NCI-H748 treated with DMSO at 0.1 percent for 48 hours (cell line): ENCODE measurements around the gene GLRA1.

ENCODE experiments used
- DNase-seq: peaks from one replicate; lab custom pipeline; 2025; lab: John Stamatoyannopoulos, UW

Gene GLRA1

DNA sequence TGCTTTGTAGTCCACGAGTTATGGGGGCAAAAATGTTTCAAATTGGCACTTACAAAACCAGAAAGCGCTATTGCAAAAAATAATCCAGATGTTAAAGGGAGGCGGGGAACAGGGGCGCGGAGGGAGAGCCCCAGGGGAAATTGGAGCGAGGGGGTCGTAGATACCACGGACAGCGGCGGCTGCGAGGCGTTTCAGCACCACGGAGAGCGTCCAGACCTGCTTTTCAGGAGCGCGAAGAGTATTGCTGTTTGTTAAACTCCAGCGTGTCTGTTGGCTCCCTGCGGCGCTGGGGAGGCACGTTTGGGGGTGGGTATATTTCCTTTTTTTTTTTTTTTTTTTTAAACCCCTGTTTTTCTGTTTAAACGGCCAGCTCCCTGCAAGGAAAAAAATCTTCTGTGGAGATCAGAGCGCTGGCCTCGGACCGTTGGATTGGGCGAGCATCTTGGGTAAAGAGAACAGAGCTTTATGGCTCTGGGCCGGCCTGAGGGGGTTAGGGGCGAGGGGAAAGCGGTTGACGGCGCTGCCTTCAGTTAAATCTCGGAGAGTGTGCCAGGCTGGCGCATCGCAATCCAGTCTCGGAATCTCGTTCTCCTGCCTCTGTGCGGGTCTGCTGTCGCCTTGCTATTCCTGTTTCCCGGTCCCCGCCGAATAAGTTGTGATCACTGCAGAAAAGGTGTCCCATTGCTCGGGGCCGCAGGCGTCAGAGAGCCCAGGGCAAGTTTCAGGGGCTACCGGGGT lies at the start of gene GLRA1:
Gene GLRA1 (minus strand): TSS at position 288 of the 738 bp plus-strand sequence. CDS start 302 bp downstream, outside the sequence.
- DNase-seq, result peak; percentile 13

DNA sequence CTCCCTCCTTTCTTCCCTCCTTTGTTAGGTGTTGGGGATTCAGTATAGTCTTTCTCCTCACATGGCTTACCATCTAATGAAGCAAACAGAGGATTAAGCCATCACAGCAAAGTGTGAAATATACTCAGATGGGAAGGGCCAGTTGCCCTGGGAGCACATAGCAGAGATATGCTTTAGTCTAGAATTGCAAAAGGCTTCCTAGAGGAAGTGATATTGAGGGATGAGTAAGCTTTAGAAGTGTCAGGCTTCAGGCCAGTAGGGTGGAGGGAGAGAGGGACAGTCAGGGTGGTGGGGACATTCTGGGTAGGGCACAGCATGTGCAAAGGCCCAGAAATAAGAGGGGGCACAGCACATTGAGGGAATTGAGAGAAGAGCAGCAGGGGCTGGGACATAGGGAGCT lies 46.2 kb upstream of the GLRA1 start:
- DNase-seq, result no peak

DNA sequence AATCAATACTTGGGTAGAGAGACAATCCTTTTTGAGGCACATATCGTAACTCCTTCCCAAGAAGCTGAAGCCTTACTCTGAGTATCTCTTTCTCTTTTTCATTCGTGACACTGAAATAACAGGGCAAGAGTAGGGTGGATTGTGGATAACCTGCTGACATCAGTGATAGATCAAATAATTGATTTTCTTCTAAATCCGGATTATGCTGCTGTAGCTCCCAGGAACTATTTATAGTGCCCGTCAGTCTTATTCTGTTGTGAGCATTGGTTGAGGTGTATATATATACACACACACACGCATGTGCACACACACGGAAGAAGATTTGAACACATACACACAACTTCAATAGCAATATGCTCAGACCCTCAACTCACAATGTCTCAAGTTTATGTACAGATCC lies 43.2 kb upstream of the GLRA1 start:
- no peak for DNase-seq

DNA sequence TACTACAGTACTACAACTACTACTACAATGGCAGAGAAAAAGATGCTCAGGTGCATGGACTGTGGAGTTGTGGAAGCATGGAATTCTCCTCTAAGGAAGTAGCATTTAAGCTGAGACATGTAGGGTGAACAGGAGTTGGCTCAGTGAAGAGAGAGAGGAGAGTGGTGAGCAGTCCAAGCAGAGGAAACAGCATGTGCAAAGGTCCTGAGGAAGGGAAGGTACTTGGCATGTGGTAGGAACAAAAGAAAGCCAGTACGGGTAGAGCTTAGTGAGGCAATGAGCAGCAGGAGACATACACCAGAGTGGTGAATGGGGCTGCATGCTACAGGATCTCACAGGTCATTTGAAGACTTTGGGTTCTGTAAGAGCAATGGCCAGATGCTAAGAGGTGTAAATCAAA lies 41.4 kb upstream of the GLRA1 start:
- no peak for DNase-seq

- no peak for DNase-seq
These were observed 39.8 kb upstream of the GLRA1 start for GRCh38 chr5:151964471-151964870.

- DNase-seq, result no peak
These were observed 36.9 kb upstream of the GLRA1 start for GRCh38 chr5:151961557-151961956.

DNA sequence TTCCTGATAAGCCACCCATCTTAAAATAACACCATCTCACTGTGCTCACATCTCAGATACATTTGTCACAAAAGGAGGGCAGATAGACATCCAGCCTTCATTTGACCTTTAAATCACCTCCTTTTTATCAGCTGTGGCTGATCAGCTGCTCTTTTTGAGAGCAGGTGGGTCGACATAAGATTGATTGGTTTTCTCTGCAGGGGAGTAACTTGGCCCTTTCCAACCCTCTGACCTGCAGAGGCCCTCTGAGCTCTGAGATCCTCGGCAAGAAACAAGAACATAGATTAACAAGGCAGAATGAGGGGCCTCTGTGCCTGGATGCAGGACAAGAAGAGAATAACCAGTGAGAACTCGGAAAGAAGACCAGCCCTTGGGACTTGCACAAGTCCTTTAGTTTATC lies 33.5 kb upstream of the GLRA1 start:
- DNase-seq, result no peak

DNA sequence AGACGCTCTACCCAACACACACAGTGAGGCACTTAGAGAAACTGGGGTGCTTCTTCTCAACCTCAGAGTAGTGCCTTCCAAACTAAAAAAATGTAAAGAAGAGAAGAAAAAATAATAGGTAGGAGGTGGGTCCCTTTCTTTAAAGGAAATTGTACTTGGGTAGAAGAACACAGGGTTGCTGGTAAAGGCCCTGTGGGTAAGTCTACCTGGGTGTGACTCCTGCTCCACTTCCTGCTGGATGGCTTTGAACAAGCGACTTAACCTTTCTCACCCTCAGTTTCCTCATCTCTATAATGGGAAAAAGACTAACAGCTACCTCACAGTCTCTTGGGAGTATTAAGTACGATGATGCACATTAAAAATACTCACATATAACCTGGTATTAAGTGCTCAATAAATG lies 32.1 kb upstream of the GLRA1 start:
- no peak for DNase-seq

DNA sequence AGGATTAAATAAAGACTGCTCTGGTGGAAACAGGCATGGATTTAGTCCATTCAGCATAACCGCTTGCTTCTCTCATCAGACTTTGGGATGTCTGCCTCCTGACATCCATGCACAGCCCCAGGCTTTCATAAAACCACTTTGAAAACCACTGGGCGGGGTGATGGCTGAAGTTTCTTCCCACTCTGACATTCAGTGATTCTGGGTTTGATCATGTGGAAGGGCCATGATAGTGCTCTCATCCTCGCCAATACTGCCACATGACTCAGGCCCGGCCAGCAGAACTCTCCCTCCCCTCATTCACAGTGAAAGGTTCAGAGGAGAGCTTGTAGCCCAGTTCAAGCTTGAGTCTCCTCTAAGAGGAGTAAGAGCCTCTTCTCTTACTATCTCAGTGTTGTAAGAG lies 29.6 kb upstream of the GLRA1 start:
- no peak for DNase-seq

DNA sequence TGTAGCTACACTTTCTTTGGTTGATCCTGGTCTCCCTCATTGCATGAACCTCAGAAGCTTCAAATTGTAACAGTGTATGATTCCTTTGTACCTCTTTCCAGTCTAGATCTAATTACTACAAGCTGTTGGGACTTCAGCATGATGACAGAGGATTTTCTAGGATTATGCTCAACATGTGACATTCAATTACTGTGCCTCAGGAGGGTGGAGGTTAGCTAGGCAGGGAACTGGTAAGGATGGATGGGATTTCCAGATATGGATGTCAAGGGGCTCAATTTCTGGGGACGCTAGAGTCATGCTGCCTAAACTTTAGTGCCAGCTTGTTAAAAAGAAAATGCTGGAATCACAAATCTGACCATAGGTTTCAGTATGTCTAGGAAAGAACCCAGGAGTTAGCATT lies 29.2 kb upstream of the GLRA1 start:
- DNase-seq, result no peak

- DNase-seq, result no peak
These were observed 27.6 kb upstream of the GLRA1 start for GRCh38 chr5:151952238-151952637.

DNA sequence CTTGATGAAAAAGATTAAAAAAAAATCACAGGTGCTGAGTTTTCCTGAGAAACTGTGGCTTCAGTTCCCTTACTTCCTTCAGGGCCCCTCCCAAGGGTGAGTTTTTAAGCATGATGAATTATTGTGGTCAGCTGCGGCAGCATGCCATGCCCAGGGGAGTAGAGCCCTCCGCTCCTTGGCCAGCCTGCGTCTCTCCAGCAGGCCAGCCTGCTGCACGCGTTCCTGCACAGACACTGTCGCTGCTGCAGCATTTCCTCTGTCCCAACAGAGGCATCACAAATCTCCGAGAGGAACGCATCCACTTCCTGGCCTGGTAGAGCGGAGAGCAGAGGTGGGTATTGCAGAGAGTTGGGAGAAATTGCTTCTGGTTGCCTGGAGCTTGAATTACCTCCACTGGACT lies 26.1 kb upstream of the GLRA1 start:
- DNase-seq, result no peak

- no peak for DNase-seq
These were observed 25.2 kb upstream of the GLRA1 start for GRCh38 chr5:151949701-151950308.

DNA sequence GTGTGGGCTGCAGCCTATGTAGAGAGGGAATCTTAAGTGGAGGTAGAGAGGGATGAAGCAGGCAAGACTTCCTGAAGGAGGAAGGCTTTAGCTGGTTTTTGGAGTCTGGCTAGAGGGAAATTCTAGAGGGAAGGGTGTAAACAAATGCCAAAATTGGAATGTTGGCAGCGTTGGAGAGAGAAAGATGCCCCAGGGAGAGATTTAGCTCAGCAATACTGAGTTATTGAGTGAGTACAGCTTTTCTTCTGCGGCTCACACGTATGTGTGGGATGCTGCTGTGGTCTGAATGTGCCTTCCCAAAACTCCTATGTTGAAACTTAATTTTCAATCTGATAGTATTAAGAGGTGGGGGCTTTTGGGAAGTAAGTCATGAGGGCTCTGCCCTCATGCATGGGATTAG lies 24.5 kb upstream of the GLRA1 start:
- DNase-seq, result no peak

- no peak for DNase-seq
These were observed 23.4 kb upstream of the GLRA1 start for GRCh38 chr5:151947931-151948608.

GRCh38 chr5:151937851-151938250 lies 13.2 kb upstream of the GLRA1 start:
- DNase-seq, result no peak

DNA sequence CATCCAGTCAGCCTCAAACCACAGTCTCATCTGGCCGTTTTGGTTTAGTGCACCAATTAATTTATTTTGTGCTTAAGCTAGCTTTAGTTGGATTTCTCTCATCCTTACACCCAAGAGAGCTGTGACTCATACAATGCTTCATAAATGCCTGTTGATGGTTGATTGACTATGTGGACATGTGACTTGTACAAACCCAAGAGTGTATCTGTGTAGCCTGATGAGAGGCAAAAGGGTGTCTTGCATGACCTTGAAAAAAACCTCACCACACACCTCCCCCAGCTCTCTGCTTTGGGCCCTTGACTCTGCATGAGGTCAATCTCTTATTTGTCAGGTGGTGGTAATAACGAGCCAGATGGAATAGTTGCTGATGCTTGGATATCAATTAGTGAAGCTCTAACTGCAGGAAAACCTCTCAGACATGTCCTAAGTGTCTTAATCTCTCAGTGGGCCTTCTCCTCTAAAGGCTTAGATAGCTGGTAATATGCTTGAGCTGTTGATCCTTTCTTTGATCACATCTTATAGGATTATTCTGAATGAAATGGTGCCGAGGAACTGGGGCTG lies 10.6 kb upstream of the GLRA1 start:
- no peak for DNase-seq

GRCh38 chr5:151931260-151931659 lies 6.6 kb upstream of the GLRA1 start:
- no peak for DNase-seq

GRCh38 chr5:151926188-151926587 lies 1.5 kb upstream of the GLRA1 start:
- DNase-seq, result no peak

DNA sequence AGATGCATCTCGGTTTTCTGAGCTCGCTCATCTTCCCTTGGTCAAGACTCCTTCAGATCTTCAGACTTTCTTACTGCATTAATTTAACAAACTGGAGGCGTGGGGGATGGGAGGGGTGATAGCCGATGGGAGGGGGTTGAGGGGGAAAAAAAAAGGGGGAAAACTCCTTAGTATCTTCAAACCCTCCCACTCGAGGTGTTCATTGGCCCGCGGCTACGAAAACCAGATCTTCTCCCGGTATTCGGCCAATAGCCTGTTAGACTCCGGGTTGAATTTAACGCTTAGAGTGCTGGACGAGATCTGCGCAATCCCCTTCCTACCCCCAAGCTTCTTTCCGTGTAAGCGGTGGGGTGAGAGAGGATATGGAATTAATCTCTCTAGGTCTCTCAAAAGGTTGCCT lies 689 bp upstream of the GLRA1 start:
- DNase-seq, result no peak

DNA sequence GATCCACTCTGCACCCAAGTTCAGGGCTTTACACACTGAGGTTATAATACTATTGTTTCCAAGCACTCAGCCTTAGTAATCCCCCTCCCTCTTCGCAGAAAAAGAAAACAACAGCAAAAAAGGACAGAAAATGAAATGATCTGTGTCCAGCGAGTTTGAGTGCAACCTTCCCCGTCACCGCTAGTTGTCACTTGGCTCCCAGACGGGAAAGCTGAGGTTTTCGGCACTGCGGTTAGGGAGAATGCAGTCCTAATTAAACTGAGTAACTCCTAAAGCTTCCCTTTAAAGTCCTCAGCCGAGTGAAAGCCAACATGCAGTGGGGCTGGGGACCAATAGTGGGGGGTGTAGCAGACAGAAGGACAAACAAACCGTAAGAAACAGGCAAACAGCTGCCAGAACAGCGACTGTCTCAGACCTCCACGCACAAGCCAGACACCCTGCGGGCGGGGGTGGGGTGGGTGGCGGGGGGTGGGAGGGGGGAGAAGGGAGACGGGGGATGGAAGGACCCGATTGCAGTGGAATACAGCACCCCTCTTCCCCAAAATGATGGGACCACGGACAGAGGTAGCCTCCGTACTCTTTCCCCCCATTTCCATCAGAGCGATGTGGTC lies 680 bp downstream of the GLRA1 start:
- DNase-seq, result peak; percentile 71

DNA sequence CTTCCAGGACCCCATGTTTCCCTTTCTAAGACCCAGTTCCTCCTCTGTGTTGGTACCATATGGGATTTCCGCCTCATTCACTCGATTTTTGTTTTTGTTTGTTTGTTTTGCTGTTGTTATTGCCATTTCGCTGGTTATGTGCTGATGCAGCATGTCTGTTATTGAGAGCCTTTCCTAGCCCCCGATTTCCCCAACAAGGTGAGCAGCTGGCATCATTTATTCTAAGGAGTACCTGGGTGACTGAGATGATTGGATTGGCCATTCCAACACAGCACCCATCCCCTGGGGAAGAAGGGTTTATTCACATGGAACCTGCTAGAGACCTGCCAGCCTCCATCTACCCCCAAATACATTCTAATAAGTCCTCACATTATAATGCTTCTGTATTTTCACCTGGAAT lies 2.7 kb downstream of the GLRA1 start:
- no peak for DNase-seq

DNA sequence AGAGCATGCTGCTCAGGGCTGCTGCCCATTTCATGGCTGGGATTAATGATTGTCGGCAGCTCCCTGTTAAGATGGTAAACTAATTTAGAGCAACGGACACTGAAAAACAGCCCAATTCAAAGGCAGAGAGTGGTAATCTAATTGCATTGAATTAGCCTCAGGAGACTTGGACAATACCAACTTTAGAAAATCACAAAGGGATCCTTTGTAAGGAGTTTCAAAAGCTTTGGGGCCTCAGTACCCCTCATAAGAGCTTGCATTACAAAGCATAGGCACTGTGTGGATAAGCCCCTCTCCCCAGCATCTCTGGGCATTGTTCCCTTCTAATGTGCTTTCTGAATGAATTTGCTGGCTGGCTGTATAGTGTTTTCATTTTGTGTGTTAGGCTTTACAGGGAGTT lies 6.7 kb downstream of the GLRA1 start:
- peak; percentile 37 for DNase-seq
